Measurements from ENCODE around the gene SOCS6.

- TF ChIP-seq EP300 (IDR thresholded peaks at IDR 0.05): no peak
- no peak for TF ChIP-seq CTCF (IDR thresholded peaks at IDR 0.05)
- no peak for TF ChIP-seq POLR2A (IDR thresholded peaks at IDR 0.05)
- TF ChIP-seq POLR2AphosphoS5 (IDR thresholded peaks at IDR 0.05): no peak
These were observed 3.8 kb downstream of the SOCS6 start for GRCh38 chr18:70292628-70293027.
